Natural killer cell treated with Interleukin-12 subunit alpha and Interleukin-12 subunit beta and Interleukin-15 and Interleukin-18, amount 100 ng/mL, for 72 hours (primary cell): ENCODE results near the gene SLC4A11. TPM values are rescaled to one million over a fixed set of nuclear protein-coding genes. Genes with fewer than 3 reads are reported as not detected.

ENCODE experiments used
- ATAC-seq, 2 donors: fragments of 150-1000 bp; cut with Tn5 transposase in 1 of 2; sonication (Bioruptor Pico), chemical (Tn5 transposase) in 1 of 2; 2 replicates each; pipeline ENCODE4 v1.10.0; 2021
- DNase-seq: peaks from one replicate; pipeline ENCODE4 v3.0.0; 2022; ENCODE audit warnings: low spot score
- H3K27ac Mint-ChIP-seq, 2 donors: 1 replicate in 1 of 2; 2 replicates in 1 of 2; pipeline ENCODE4 v1.8.0; 2022; ENCODE audit warnings: mixed read lengths in 2 of 2, mild to moderate bottlenecking in 1 of 2, moderate library complexity in 1 of 2
- H3K27me3 Mint-ChIP-seq, 2 donors: 1 replicate in 1 of 2; 2 replicates in 1 of 2; pipeline ENCODE4 v1.8.0; 2022; ENCODE audit warnings: mixed read lengths in 2 of 2
- H3K36me3 Mint-ChIP-seq: one replicate; pipeline ENCODE4 v1.8.0; 2022; ENCODE audit warnings: mixed read lengths
- H3K4me1 Mint-ChIP-seq, 2 donors: 1 replicate in 1 of 2; 2 replicates in 1 of 2; pipeline ENCODE4 v1.8.0; 2022; ENCODE audit warnings: low read depth in 2 of 2, mixed read lengths in 2 of 2, mild to moderate bottlenecking in 1 of 2
- H3K4me3 Mint-ChIP-seq: one replicate; pipeline ENCODE4 v1.8.0; 2022; ENCODE audit warnings: mixed read lengths
- H3K9me3 Mint-ChIP-seq: 2 replicates; pipeline ENCODE4 v1.8.0; 2022; ENCODE audit warnings: mixed read lengths
- total RNA-seq, 2 donors: library from RNA; stranded (reverse); gene quantifications; one replicate each; pipeline ENCODE4 v1.2.3, GENCODE V29; 2022

SLC4A11 gene
- total RNA-seq, 2 donors from 2014 or later: 0.36 to 1.9 TPM

GRCh38 chr20:3239867-3240775, 1.1 kb upstream of the SLC4A11 start:
- no peaks in the 10 kb centered on the region for H3K9me3 Mint-ChIP-seq
- H3K4me3 Mint-ChIP-seq: peak overlapping the region; percentile 81
- no peak for ATAC-seq
- no peak overlapping the region for H3K27ac Mint-ChIP-seq
- peaks cover 7% of the 10 kb centered on the region in 2 donors for H3K4me1 Mint-ChIP-seq
- peaks cover 27 to 32% of the 10 kb centered on the region in 2 donors for H3K27me3 Mint-ChIP-seq
- no peaks in the 10 kb centered on the region for H3K36me3 Mint-ChIP-seq
- no peak for DNase-seq

- H3K4me3 Mint-ChIP-seq: peak overlapping the region; percentile 71
- H3K4me1 Mint-ChIP-seq: peaks cover 7% of the 10 kb centered on the region in 2 donors
- no peaks in the 10 kb centered on the region for H3K36me3 Mint-ChIP-seq
- H3K9me3 Mint-ChIP-seq: no peaks in the 10 kb centered on the region
- peaks cover 27 to 32% of the 10 kb centered on the region in 2 donors for H3K27me3 Mint-ChIP-seq
- ATAC-seq (peak; percentile 56 to 59), DNase-seq (no peak)
- no peak overlapping the region for H3K27ac Mint-ChIP-seq
Measured at GRCh38 chr20:3238616-3239025, 369 bp downstream of the SLC4A11 start.

GRCh38 chr20:3237958-3238615, 903 bp downstream of the SLC4A11 start:
- H3K4me1 Mint-ChIP-seq: peaks cover 7% of the 10 kb centered on the region in 2 donors
- H3K27me3 Mint-ChIP-seq: peaks cover 27 to 32% of the 10 kb centered on the region in 2 donors
- DNase-seq (no peak), ATAC-seq (no peak)
- no peaks in the 10 kb centered on the region for H3K36me3 Mint-ChIP-seq
- H3K4me3 Mint-ChIP-seq: peak overlapping the region; percentile 71
- no peaks in the 10 kb centered on the region for H3K9me3 Mint-ChIP-seq
- no peak overlapping the region for H3K27ac Mint-ChIP-seq

- Mint-ChIP-seq H3K4me1 (peaks cover 7% of the 10 kb centered on the region in 2 donors), H3K27me3 (peaks cover 22 to 30% of the 10 kb centered on the region in 2 donors), H3K9me3 (no peaks in the 10 kb centered on the region), H3K27ac (no peak overlapping the region), H3K36me3 (no peaks in the 10 kb centered on the region), H3K4me3 (peak overlapping the region; percentile 14)
- ATAC-seq (no peak), DNase-seq (no peak)
Measured at GRCh38 chr20:3237011-3237957, 1.7 kb downstream of the SLC4A11 start.

GRCh38 chr20:3235666-3236324, 3.2 kb downstream of the SLC4A11 start:
- ATAC-seq: no peak
- Mint-ChIP-seq H3K9me3 (no peaks in the 10 kb centered on the region), H3K36me3 (no peaks in the 10 kb centered on the region), H3K4me1 (peaks cover 7% of the 10 kb centered on the region in 2 donors), H3K27ac (no peak overlapping the region), H3K27me3 (peaks cover 12 to 19% of the 10 kb centered on the region in 2 donors), H3K4me3 (no peak overlapping the region)
- peak; percentile 25 for DNase-seq

- no peaks in the 10 kb centered on the region for H3K4me1 Mint-ChIP-seq
- no peak for ATAC-seq
- H3K27ac Mint-ChIP-seq: no peak overlapping the region
- no peak overlapping the region for H3K4me3 Mint-ChIP-seq
- peaks cover 9 to 13% of the 10 kb centered on the region in 2 donors for H3K27me3 Mint-ChIP-seq
- no peaks in the 10 kb centered on the region for H3K9me3 Mint-ChIP-seq
- no peaks in the 10 kb centered on the region for H3K36me3 Mint-ChIP-seq
- no peak for DNase-seq
Measured at GRCh38 chr20:3233991-3234498, 4.9 kb downstream of the SLC4A11 start.

- H3K27me3 Mint-ChIP-seq: peaks cover 9 to 13% of the 10 kb centered on the region in 2 donors
- H3K27ac Mint-ChIP-seq: no peak overlapping the region
- DNase-seq (peak; percentile 54), ATAC-seq (no peak)
- no peak overlapping the region for H3K4me3 Mint-ChIP-seq
- no peaks in the 10 kb centered on the region for H3K4me1 Mint-ChIP-seq
- H3K36me3 Mint-ChIP-seq: no peaks in the 10 kb centered on the region
- no peaks in the 10 kb centered on the region for H3K9me3 Mint-ChIP-seq
Measured at GRCh38 chr20:3233131-3233990, 5.6 kb downstream of the SLC4A11 start.

- Mint-ChIP-seq H3K4me3 (no peak overlapping the region), H3K27ac (no peak overlapping the region), H3K9me3 (no peaks in the 10 kb centered on the region), H3K36me3 (no peaks in the 10 kb centered on the region), H3K4me1 (no peaks in the 10 kb centered on the region), H3K27me3 (peaks cover 7 to 13% of the 10 kb centered on the region in 2 donors)
- ATAC-seq (no peak), DNase-seq (no peak)
Measured at GRCh38 chr20:3231889-3232588, 7.0 kb downstream of the SLC4A11 start.

- Mint-ChIP-seq H3K9me3 (no peaks in the 10 kb centered on the region), H3K36me3 (no peaks in the 10 kb centered on the region), H3K4me3 (no peak overlapping the region), H3K27ac (no peak overlapping the region), H3K27me3 (peaks cover 0 to 4% of the 10 kb centered on the region in 2 donors), H3K4me1 (no peaks in the 10 kb centered on the region)
- no peak for ATAC-seq
- DNase-seq: peak; percentile 26
Measured at GRCh38 chr20:3231116-3231515, 7.9 kb downstream of the SLC4A11 start.

GRCh38 chr20:3229798-3230197, 9.2 kb downstream of the SLC4A11 start:
- ATAC-seq: no peak
- H3K9me3 Mint-ChIP-seq: no peaks in the 10 kb centered on the region

GRCh38 chr20:3229158-3229557, 9.8 kb downstream of the SLC4A11 start:
- no peaks in the 10 kb centered on the region for H3K4me1 Mint-ChIP-seq
- no peak overlapping the region for H3K27ac Mint-ChIP-seq
- no peaks in the 10 kb centered on the region for H3K27me3 Mint-ChIP-seq
- no peaks in the 10 kb centered on the region for H3K36me3 Mint-ChIP-seq
- H3K9me3 Mint-ChIP-seq: no peaks in the 10 kb centered on the region
- DNase-seq (no peak), ATAC-seq (no peak)
- no peak overlapping the region for H3K4me3 Mint-ChIP-seq

More at GRCh38 chr20:3229798-3230197, 9.2 kb downstream of the SLC4A11 start:
- Mint-ChIP-seq H3K36me3 (no peaks in the 10 kb centered on the region), H3K4me3 (no peak overlapping the region), H3K27me3 (no peaks in the 10 kb centered on the region), H3K27ac (no peak overlapping the region), H3K4me1 (no peaks in the 10 kb centered on the region)
- DNase-seq: no peak

GRCh38 chr20:3228750-3229032, 10.3 kb downstream of the SLC4A11 start:
- DNase-seq: no peak
- ATAC-seq: no peak
- H3K4me3 Mint-ChIP-seq: no peak overlapping the region
- H3K36me3 Mint-ChIP-seq: no peaks in the 10 kb centered on the region
- H3K27me3 Mint-ChIP-seq: no peaks in the 10 kb centered on the region
- no peaks in the 10 kb centered on the region for H3K4me1 Mint-ChIP-seq
- no peak overlapping the region for H3K27ac Mint-ChIP-seq
- H3K9me3 Mint-ChIP-seq: no peaks in the 10 kb centered on the region
